Lung (tissue), 12 donors: ENCODE data around the gene P4HB. TPM values are rescaled to one million over a fixed set of nuclear protein-coding genes. Genes with fewer than 3 reads are reported as not detected.

Experiments
- ATAC-seq: fragments of 200-7000 bp; cut with Tn5 transposase; one replicate; pipeline ENCODE4 v1.9.1; 2020; ENCODE audit warnings: moderate number of reproducible peaks; ENCODE audit not compliant: insufficient read depth, low FRiP score
- DNase-seq, 3 donors: peaks; one replicate each; pipeline ENCODE4 v3.0.0-alpha.2; 2013 to 2017
- H3K27ac ChIP-seq, 2 donors: one replicate each; pipeline ENCODE4 v1.5.1; 2013; ENCODE audit warnings: mild to moderate bottlenecking in 2 of 2, moderate library complexity in 2 of 2, control low read depth in 1 of 2, inconsistent platforms in 1 of 2, low read depth in 1 of 2, low read length in 1 of 2
- H3K27me3 ChIP-seq, 3 donors: one replicate each; pipeline ENCODE4 v1.5.1; 2013; ENCODE audit warnings: low read length in 2 of 3; ENCODE audit not compliant: control insufficient read depth in 3 of 3, insufficient read depth in 3 of 3
- H3K36me3 ChIP-seq, 4 donors: one replicate each; pipeline ENCODE4 v1.5.1; 2013; ENCODE audit warnings: low read length in 4 of 4, mild to moderate bottlenecking in 1 of 4, moderate library complexity in 1 of 4; ENCODE audit not compliant: control insufficient read depth in 4 of 4, insufficient read depth in 4 of 4
- H3K4me1 ChIP-seq, 5 donors: one replicate each; pipeline ENCODE4 v1.5.1; 2013; ENCODE audit warnings: low read length in 5 of 5, mild to moderate bottlenecking in 2 of 5, moderate library complexity in 1 of 5; ENCODE audit not compliant: control insufficient read depth in 5 of 5, insufficient read depth in 5 of 5
- H3K4me3 ChIP-seq: one replicate; pipeline ENCODE4 v1.5.1; 2013; ENCODE audit warnings: mild to moderate bottlenecking, control low read depth, moderate library complexity
- H3K9ac ChIP-seq, 2 donors: one replicate each; pipeline ENCODE4 v1.5.1; 2013; ENCODE audit warnings: low read length in 2 of 2, control low read depth in 1 of 2; ENCODE audit not compliant: insufficient read depth in 1 of 2
- H3K9me3 ChIP-seq, 4 donors: one replicate each; pipeline ENCODE4 v1.5.1; 2013; ENCODE audit warnings: low read length in 3 of 4, mild to moderate bottlenecking in 1 of 4, moderate library complexity in 1 of 4; ENCODE audit not compliant: control insufficient read depth in 4 of 4, insufficient read depth in 3 of 4
- WGBS, 2 donors: extraction: QIAGEN DNeasy Blood & Tissue Kit; methylation state at CpG; one replicate each; pipeline ENCODE4 v1.1.7; 2013; 5-methylcytosine and 5-hydroxymethylcytosine counted together
- polyA plus RNA-seq, 2 donors: library from polyadenylated mRNA; stranded (reverse); fragments of 200-250 nt; gene quantifications; one replicate each; pipeline ENCODE4 v1.2.1, GENCODE V29; 2013
- total RNA-seq, 2 donors: library from RNA; depleted of rRNA in 1 of 2; stranded (reverse); fragments of >200 nt in 1 of 2; gene quantifications; one replicate each; pipeline ENCODE4 v1.2.1, GENCODE V29; 2014 to 2021
- TF ChIP-seq, protein P1 (sequence below): IDR thresholded peaks from 2 replicates; pipeline ENCODE4 v1.5.1; 2012; ENCODE audit warnings: mild to moderate bottlenecking; ENCODE audit errors: control extremely low read depth, extremely low read depth
- donor health status: control.
- donor health status: control.
- donor health status: Bipolar disorder and iron deficiency.
- donor health status: healthy.
- donor health status: DM: yes; HTN: yes; CAD: no.

Gene P4HB
- total and polyA plus RNA-seq, 4 donors, result 356 to 990 (median 779) TPM

- peaks cover 0 to 17% (median 11%) of the 10 kb centered on the region in 5 donors for H3K4me1 ChIP-seq
- ATAC-seq (peak; percentile 1), DNase-seq (peak; percentile 94 to 96 (median 96))
- TF ChIP-seq, protein P1, sequence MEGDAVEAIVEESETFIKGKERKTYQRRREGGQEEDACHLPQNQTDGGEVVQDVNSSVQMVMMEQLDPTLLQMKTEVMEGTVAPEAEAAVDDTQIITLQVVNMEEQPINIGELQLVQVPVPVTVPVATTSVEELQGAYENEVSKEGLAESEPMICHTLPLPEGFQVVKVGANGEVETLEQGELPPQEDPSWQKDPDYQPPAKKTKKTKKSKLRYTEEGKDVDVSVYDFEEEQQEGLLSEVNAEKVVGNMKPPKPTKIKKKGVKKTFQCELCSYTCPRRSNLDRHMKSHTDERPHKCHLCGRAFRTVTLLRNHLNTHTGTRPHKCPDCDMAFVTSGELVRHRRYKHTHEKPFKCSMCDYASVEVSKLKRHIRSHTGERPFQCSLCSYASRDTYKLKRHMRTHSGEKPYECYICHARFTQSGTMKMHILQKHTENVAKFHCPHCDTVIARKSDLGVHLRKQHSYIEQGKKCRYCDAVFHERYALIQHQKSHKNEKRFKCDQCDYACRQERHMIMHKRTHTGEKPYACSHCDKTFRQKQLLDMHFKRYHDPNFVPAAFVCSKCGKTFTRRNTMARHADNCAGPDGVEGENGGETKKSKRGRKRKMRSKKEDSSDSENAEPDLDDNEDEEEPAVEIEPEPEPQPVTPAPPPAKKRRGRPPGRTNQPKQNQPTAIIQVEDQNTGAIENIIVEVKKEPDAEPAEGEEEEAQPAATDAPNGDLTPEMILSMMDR, result no peak
- H3K36me3 ChIP-seq, result peaks cover 0 to 5% (median 0%) of the 10 kb centered on the region in 4 donors
- H3K4me3 ChIP-seq, result peak within 1 kb of the TSS; percentile 67
- H3K9ac ChIP-seq, result peak within 1 kb of the TSS; percentile 77 to 91
- no peaks in the 10 kb centered on the region for H3K9me3 ChIP-seq
- H3K27me3 ChIP-seq, result no peaks in the 10 kb centered on the region
- 2 to 5% methylated on average over 51 to 76 of the region's 76 CpGs for WGBS, 2 donors
- peak within 1 kb of the TSS; percentile 89 to 97 for H3K27ac ChIP-seq
These were observed 27.0 kb downstream of the P4HB start, which contains the start of gene MCRIP1 for GRCh38 chr17:81833160-81833920. TSS of gene MCRIP1 (minus strand) at chr17:81833291. CDS start at chr17:81824506, 8,785 bp downstream.

- Histone ChIP-seq H3K4me1 (peaks cover 0 to 17% (median 11%) of the 10 kb centered on the region in 5 donors), H3K9ac (peak overlapping the region; percentile 62 to 68), H3K27me3 (no peaks in the 10 kb centered on the region), H3K4me3 (peak overlapping the region; percentile 67), H3K36me3 (peaks cover 0 to 5% (median 0%) of the 10 kb centered on the region in 4 donors), H3K27ac (peak overlapping the region; percentile 87 to 97), H3K9me3 (no peaks in the 10 kb centered on the region)
- TF ChIP-seq, protein P1, result no peak
- WGBS, 2 donors, result 0 to 1% methylated on average over 23 to 65 of the region's 65 CpGs
- DNase-seq (peak; percentile 6 to 37 (median 28)), ATAC-seq (peak; percentile 83)
These were observed 27.7 kb downstream of the P4HB start for GRCh38 chr17:81832608-81833159.

GRCh38 chr17:81831957-81832607 lies 28.3 kb downstream of the P4HB start:
- Histone ChIP-seq H3K4me3 (peak overlapping the region; percentile 67), H3K9ac (peak overlapping the region; percentile 62 to 68), H3K27ac (peak overlapping the region; percentile 87 to 97), H3K9me3 (no peaks in the 10 kb centered on the region), H3K4me1 (peaks cover 0 to 17% (median 11%) of the 10 kb centered on the region in 5 donors), H3K27me3 (no peaks in the 10 kb centered on the region), H3K36me3 (peaks cover 0 to 5% (median 0%) of the 10 kb centered on the region in 4 donors)
- WGBS, 2 donors, result 15% methylated on average over 18 of the region's 18 CpGs
- ATAC-seq (no peak), DNase-seq (peak in 2 of 3 donors; percentile 8 to 14)
- TF ChIP-seq, protein P1, result no peak
